Measurements from ENCODE around the gene INSR. TPM values are rescaled to one million over a fixed set of nuclear protein-coding genes. Genes with fewer than 3 reads are reported as not detected.

Gene INSR
- total RNA-seq, 4 donors from 2014 or later = 46.0 to 97.6 (median 68.3) TPM

- Histone ChIP-seq H3K4me1 (peaks cover 0 to 4% of the 10 kb centered on the region in 2 donors), H3K27ac (peak overlapping the region; percentile 52 to 54), H3K27me3 (no peaks in the 10 kb centered on the region), H3K36me3 (no peaks in the 10 kb centered on the region), H3K4me3 (no peak overlapping the region), H3K9me3 (no peaks in the 10 kb centered on the region)
- intact Hi-C loops (cut with DNase I; ENCODE audit: low total_unique reads) = no loop called here
- TF ChIP-seq POLR2A (IDR thresholded peaks at IDR 0.05) = no peak
- TF ChIP-seq CTCF (IDR thresholded peaks at IDR 0.05) = no peak
- no peak for DNase-seq
Observed at GRCh38 chr19:7288977-7289376, 5.2 kb downstream of the INSR start.

DNA sequence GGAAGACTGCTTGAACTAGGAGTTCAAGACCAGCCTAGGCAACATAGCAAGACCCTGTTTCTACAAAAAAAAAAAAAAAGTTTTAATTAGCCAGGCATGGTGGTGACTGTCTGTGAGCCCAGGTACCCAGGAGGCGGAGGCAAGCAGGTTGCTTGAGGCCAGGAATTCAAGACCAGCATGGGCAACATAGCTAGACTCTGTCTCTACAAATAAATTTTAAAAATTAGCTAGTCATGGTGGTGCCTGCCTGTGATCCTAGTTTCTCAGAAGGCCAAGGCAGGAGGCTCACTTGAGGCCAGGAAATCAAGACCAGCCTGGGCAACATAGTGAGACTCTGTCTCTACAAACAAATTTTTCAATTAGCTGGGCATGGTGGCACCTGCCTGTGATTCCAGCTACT is 6.1 kb downstream of the INSR start:
- H3K4me1 ChIP-seq = peaks cover 0 to 4% of the 10 kb centered on the region in 2 donors
- H3K9me3 ChIP-seq = no peaks in the 10 kb centered on the region
- no peaks in the 10 kb centered on the region for H3K36me3 ChIP-seq
- no peaks in the 10 kb centered on the region for H3K27me3 ChIP-seq
- H3K4me3 ChIP-seq = no peak overlapping the region
- H3K27ac ChIP-seq = peak overlapping the region in 1 of 2 donors; percentile 52
- intact Hi-C loops (cut with DNase I; ENCODE audit: low total_unique reads) = no loop called here
- no peak for DNase-seq
- TF ChIP-seq CTCF (IDR thresholded peaks at IDR 0.05) (no peak), POLR2A (IDR thresholded peaks at IDR 0.05) (no peak)

DNA sequence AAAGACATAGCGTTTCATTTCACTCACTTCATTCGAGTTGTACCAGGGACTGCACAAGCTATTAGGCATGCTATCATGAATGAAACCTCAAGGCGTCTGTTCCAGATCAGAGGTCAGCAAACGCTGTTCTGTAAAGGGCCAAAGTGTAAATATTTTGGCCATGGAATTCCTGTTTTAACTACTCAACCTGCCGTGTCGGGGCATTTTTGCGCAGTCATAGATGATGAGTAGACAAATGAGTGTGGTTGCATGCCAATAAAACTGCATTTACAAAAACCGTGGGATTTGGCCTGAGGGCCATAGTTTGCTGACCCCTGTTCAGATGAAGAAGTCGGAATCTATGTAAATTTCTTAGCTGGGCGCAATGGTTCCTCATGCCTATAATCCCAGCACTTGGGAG is 6.5 kb downstream of the INSR start:
- DNase-seq = no peak
- intact Hi-C loops (cut with DNase I; ENCODE audit: low total_unique reads) = no loop called here
- H3K4me1 ChIP-seq = peaks cover 0 to 4% of the 10 kb centered on the region in 2 donors
- H3K4me3 ChIP-seq = no peak overlapping the region
- no peaks in the 10 kb centered on the region for H3K36me3 ChIP-seq
- no peaks in the 10 kb centered on the region for H3K9me3 ChIP-seq
- TF ChIP-seq CTCF (IDR thresholded peaks at IDR 0.05) = no peak
- no peak for TF ChIP-seq POLR2A (IDR thresholded peaks at IDR 0.05)
- no peaks in the 10 kb centered on the region for H3K27me3 ChIP-seq
- H3K27ac ChIP-seq = peak overlapping the region in 1 of 2 donors; percentile 52

- DNase-seq = no peak
- Histone ChIP-seq H3K27me3 (no peaks in the 10 kb centered on the region), H3K9me3 (no peaks in the 10 kb centered on the region), H3K36me3 (no peaks in the 10 kb centered on the region), H3K27ac (no peak overlapping the region), H3K4me1 (no peaks in the 10 kb centered on the region), H3K4me3 (no peak overlapping the region)
- no peak for TF ChIP-seq POLR2A (IDR thresholded peaks at IDR 0.05)
- TF ChIP-seq CTCF (IDR thresholded peaks at IDR 0.05) = no peak
- intact Hi-C loops (cut with DNase I; ENCODE audit: low total_unique reads) = no loop called here
Observed at GRCh38 chr19:7280940-7281666, 13.1 kb downstream of the INSR start.

DNA sequence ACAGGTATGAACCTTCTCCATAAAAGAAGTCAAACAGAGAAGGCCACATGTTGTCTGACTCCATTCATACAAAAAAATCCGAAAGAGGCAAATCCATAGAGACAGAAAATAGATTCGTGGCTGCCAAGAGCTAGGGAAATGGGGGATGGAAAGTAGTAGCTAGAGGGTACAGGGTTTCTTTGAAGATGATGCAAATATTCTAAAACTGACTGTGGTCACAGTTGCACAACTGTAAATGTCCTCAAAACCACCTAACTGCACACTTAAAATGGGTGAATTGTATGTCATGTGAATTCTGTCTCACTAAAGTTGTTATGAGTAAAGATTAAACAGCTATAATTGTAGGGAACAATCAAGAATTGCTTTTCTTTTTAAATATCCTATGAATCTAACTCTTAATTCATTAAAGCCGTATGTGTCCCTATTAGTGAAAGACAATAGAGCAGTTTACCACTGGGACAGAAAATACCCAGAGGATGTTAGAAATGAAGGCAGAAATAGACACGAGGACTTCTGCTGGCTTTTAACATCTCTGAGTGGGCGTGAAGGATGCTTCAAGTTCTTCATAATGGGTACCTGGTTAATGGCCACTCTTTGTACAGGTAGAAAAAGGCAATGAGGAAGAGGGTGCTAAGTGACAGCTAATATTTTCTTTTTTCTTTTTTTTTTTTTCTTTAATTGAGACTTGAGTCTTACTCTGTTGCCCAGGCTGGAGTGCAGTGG is 21.2 kb downstream of the INSR start:
- intact Hi-C loops (cut with DNase I; ENCODE audit: low total_unique reads) = no loop called here
- Histone ChIP-seq H3K4me3 (no peak overlapping the region), H3K9me3 (no peaks in the 10 kb centered on the region), H3K27ac (no peak overlapping the region), H3K27me3 (no peaks in the 10 kb centered on the region), H3K36me3 (no peaks in the 10 kb centered on the region), H3K4me1 (no peaks in the 10 kb centered on the region)
- TF ChIP-seq CTCF (IDR thresholded peaks at IDR 0.05) = no peak
- no peak for TF ChIP-seq POLR2A (IDR thresholded peaks at IDR 0.05)
- no peak for DNase-seq
